ENCODE measurements around the gene PIGP. TPM values are rescaled to one million over a fixed set of nuclear protein-coding genes. Genes with fewer than 3 reads are reported as not detected.

The PIGP gene
- total and polyA plus RNA-seq, 2 of the 13 experiments (the other 11 are each of a cell fraction or from before 2014, with no cell fraction given), result 14.8 to 33.4 TPM

DNA sequence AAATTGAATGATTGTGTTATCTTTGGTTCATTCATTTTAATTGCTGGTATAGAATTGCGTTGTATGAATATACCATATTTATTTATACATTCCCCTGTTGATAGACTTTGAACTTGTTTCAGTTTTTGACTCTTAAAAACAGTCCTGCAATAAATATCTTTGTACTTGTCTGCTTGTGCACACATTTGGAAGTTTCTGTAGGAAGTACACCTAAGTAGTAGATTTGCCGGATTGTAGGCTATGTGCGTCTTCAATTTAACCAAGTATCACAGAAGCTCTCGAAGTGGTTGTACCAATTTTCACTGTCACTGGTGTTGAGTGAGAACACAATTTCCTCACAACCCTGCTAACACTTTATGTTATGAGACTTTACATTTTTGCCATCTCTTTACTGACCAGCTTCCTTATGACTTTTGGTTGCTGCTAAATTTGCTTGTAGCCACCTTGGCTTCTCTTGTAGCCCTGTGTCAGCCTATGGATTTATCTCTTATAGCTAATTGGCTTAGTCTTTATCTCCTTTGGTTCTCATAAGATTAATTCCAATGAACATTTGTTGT, 2.4 kb upstream of the PIGP start:
- ChIA-PET POLR2A (interaction anchor here (1.4 kb wide), 1 partner anchor 109 kb away, joined by 3 read pairs; the partner anchor contains the start of gene HLCS), CTCF (ENCODE audit: low intra/inter-chr PET ratio, low total read pairs) (no interaction called here)
- DNase-seq (ENCODE audit: low spot score) (no peak), ATAC-seq (no peak), FAIRE-seq (no peak)
- Histone ChIP-seq H3K79me2 (ENCODE audit: insufficient read depth, low read length) (peaks cover 86% of the 10 kb centered on the region), H4K20me1 (ENCODE audit: insufficient read depth, low read length) (peaks cover 42% of the 10 kb centered on the region), H3K9me3 (ENCODE audit: low read length) (no peaks in the 10 kb centered on the region), H3K27ac (ENCODE audit: extremely low read length, insufficient read depth, low read length) (peak overlapping the region; percentile 80), H3K27me3 (ENCODE audit: control insufficient read depth in 1 of 2, insufficient read depth in 2 of 2, low read length in 2 of 2) (no peaks in the 10 kb centered on the region; a peak in 1 of 5 replicates), H3K4me3 (replicated peaks in 1 of 3; ENCODE audit: insufficient read depth in 1 of 3, low read depth in 2 of 3, low read length in 3 of 3) (peak overlapping the region; percentile 71 to 92 (median 80); a peak in 5 of 6 replicates), H2AFZ (ENCODE audit: low read length) (no peak overlapping the region), H3K4me2 (ENCODE audit: low read depth, low read length) (peak overlapping the region; percentile 84), H3K36me3 (replicated peaks in 1 of 2; ENCODE audit: control insufficient read depth in 1 of 2, insufficient read depth in 2 of 2, low read length in 2 of 2) (no peaks in the 10 kb centered on the region), H3K4me1 (ENCODE audit: insufficient read depth, low read length) (peaks cover 66% of the 10 kb centered on the region), H3K9ac (ENCODE audit: insufficient read depth, low read depth, low read length) (peak overlapping the region; percentile 99)
- TF ChIP-seq ZNF572 (CRISPR knock-in tag; IDR thresholded peaks at IDR 0.05) (no peak), ZZZ3 (CRISPR knock-in tag; IDR thresholded peaks at IDR 0.05; ENCODE audit: borderline replicate concordance) (no peak), HDAC2 (CRISPR knock-in tag; IDR thresholded peaks at IDR 0.05) (no peak), ZNF7 (CRISPR knock-in tag; IDR thresholded peaks at IDR 0.05) (peak; percentile 98), POGZ (CRISPR knock-in tag; IDR thresholded peaks at IDR 0.05) (no peak)
- no TSS peak for BruUV-seq (replicated peaks)
- in situ Hi-C loops (cut with HindIII; ENCODE audit: extremely low pct_ligation_motif_present, low pct_unique_long_range_greater_than_20kb) (no loop called here), intact Hi-C loops (cut with micrococcal nuclease; ENCODE audit: unreplicated experiment) (no loop called here)
- WGBS (ENCODE audit: low lambda C conversion rate), result 21% methylated on average over 4 of the region's 4 CpGs

DNA sequence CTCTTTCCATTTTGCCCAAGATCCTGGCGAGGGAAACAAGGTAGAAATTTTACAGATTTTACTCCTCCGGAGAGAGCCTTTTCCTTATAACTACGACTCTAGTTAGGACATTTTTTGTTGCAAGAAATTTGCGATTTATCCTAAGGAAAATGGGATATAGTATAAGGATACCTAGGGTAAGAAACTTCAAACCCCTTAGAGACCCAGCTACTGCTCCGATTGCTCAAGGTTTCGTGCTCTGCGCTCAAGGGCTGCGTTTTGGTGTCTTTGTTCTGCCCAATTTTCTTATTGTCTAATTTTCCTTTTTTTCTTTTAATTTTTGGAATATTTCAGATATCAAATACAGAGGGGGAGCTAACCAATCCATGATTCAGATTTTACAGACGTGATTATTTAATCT, 1.7 kb upstream of the PIGP start:
- TSS peak; percentile 45 for BruUV-seq (replicated peaks)
- ChIA-PET CTCF (ENCODE audit: low intra/inter-chr PET ratio, low total read pairs) (no interaction called here), POLR2A (interaction anchor here (1.4 kb wide), 1 partner anchor 108 kb away, joined by 3 read pairs; the partner anchor contains the start of gene HLCS)
- no peak for ATAC-seq
- under 1% methylated on average over 9 of the region's 9 CpGs for WGBS (ENCODE audit: low lambda C conversion rate)
- Histone ChIP-seq H3K27me3 (ENCODE audit: control insufficient read depth in 1 of 2, insufficient read depth in 2 of 2, low read length in 2 of 2) (no peaks in the 10 kb centered on the region; a peak in 1 of 5 replicates), H3K36me3 (replicated peaks in 1 of 2; ENCODE audit: control insufficient read depth in 1 of 2, insufficient read depth in 2 of 2, low read length in 2 of 2) (no peaks in the 10 kb centered on the region), H4K20me1 (ENCODE audit: insufficient read depth, low read length) (peaks cover 37% of the 10 kb centered on the region), H3K27ac (ENCODE audit: extremely low read length, insufficient read depth, low read length) (peak overlapping the region; percentile 80), H3K4me1 (ENCODE audit: insufficient read depth, low read length) (peaks cover 66% of the 10 kb centered on the region), H3K4me2 (ENCODE audit: low read depth, low read length) (peak overlapping the region; percentile 84), H3K9me3 (ENCODE audit: low read length) (no peaks in the 10 kb centered on the region), H2AFZ (ENCODE audit: low read length) (no peak overlapping the region), H3K4me3 (replicated peaks in 1 of 3; ENCODE audit: insufficient read depth in 1 of 3, low read depth in 2 of 3, low read length in 3 of 3) (peak overlapping the region; percentile 71 to 92 (median 80)), H3K79me2 (ENCODE audit: insufficient read depth, low read length) (peaks cover 79% of the 10 kb centered on the region), H3K9ac (ENCODE audit: insufficient read depth, low read depth, low read length) (peak overlapping the region; percentile 99)
- intact Hi-C loops (cut with micrococcal nuclease; ENCODE audit: unreplicated experiment) (loop anchor here (5.0 kb wide), 1 partner anchor 87 kb away; no protein-coding TSS in a partner anchor), in situ Hi-C loops (cut with HindIII; ENCODE audit: extremely low pct_ligation_motif_present, low pct_unique_long_range_greater_than_20kb) (no loop called here)
- no peak for FAIRE-seq
- no peak for DNase-seq (ENCODE audit: low spot score)
- TF ChIP-seq ZNF317 (CRISPR knock-in tag; IDR thresholded peaks at IDR 0.05) (no peak), ZNF17 (CRISPR knock-in tag; IDR thresholded peaks at IDR 0.05) (no peak), RBAK (CRISPR knock-in tag; IDR thresholded peaks at IDR 0.05) (no peak), AFF4 (CRISPR knock-in tag; IDR thresholded peaks at IDR 0.05) (no peak), ZBTB3 (CRISPR knock-in tag; IDR thresholded peaks at IDR 0.05; ENCODE audit: borderline replicate concordance, low read depth) (no peak), ZNF619 (CRISPR knock-in tag; IDR thresholded peaks at IDR 0.05) (no peak), ZNF496 (CRISPR knock-in tag; IDR thresholded peaks at IDR 0.05; ENCODE audit: insufficient replicate concordance) (no peak), HBP1 (CRISPR knock-in tag; IDR thresholded peaks at IDR 0.05; ENCODE audit: low read depth) (no peak), SKI (IDR thresholded peaks at IDR 0.05; ENCODE audit: partially characterized antibody) (no peak)
